ENCODE data around the gene ANKRD9. TPM values are rescaled to one million over a fixed set of nuclear protein-coding genes. Genes with fewer than 3 reads are reported as not detected.

The ANKRD9 gene
- total and polyA plus RNA-seq, 3 experiments from 2014 or later = 1.3 to 12.1 (median 10.1) TPM

GRCh38 chr14:102495491-102496330 lies 13.9 kb downstream of the ANKRD9 start:
- ChIA-PET CTCF (no interaction called here), POLR2A (no interaction called here)
- H3K27ac ChIP-seq (ENCODE audit: low read depth, low read length) = no peak overlapping the region
- H3K4me1 Mint-ChIP-seq = peaks cover 4 to 10% (median 8%) of the 10 kb centered on the region in 3 donors
- no peak overlapping the region for H3K4me3 Mint-ChIP-seq
- no peaks in the 10 kb centered on the region for H3K9me3 Mint-ChIP-seq
- H3K27me3 Mint-ChIP-seq = no peaks in the 10 kb centered on the region
- no peak overlapping the region for H3K4me3 ChIP-seq (ENCODE audit: low read length)
- H3K9me3 ChIP-seq (ENCODE audit: low read length) = no peaks in the 10 kb centered on the region
- DNase-seq = no peak
- peak overlapping the region in 1 of 8 donors; percentile 42 for H3K27ac Mint-ChIP-seq
- H3K36me3 ChIP-seq (ENCODE audit: insufficient read depth, low read length) = no peaks in the 10 kb centered on the region
- no peaks in the 10 kb centered on the region for H3K27me3 ChIP-seq (ENCODE audit: insufficient read depth, low read length, poor library complexity, severe bottlenecking)
- H3K4me1 ChIP-seq (ENCODE audit: insufficient read depth, low read length) = no peaks in the 10 kb centered on the region
- H3K36me3 Mint-ChIP-seq = peaks cover 0 to 18% (median 3%) of the 10 kb centered on the region in 3 donors

GRCh38 chr14:102493585-102493984 lies 16.0 kb downstream of the ANKRD9 start:
- Histone ChIP-seq H3K27me3 (ENCODE audit: insufficient read depth, low read length, poor library complexity, severe bottlenecking) (no peaks in the 10 kb centered on the region), H3K4me1 (ENCODE audit: insufficient read depth, low read length) (no peaks in the 10 kb centered on the region), H3K27ac (ENCODE audit: low read depth, low read length) (no peak overlapping the region), H3K9me3 (ENCODE audit: low read length) (no peaks in the 10 kb centered on the region), H3K36me3 (ENCODE audit: insufficient read depth, low read length) (no peaks in the 10 kb centered on the region), H3K4me3 (ENCODE audit: low read length) (no peak overlapping the region)
- no peak for DNase-seq
- ChIA-PET POLR2A (no interaction called here), CTCF (interaction anchor here (1.9 kb wide), 1 partner anchor 55 kb away, joined by 7 read pairs; no protein-coding TSS in a partner anchor)
- Mint-ChIP-seq H3K27me3 (no peaks in the 10 kb centered on the region), H3K36me3 (peaks cover 0 to 8% (median 0%) of the 10 kb centered on the region in 3 donors), H3K4me3 (peak overlapping the region in 1 of 7 donors; percentile 8), H3K9me3 (no peaks in the 10 kb centered on the region), H3K4me1 (no peaks in the 10 kb centered on the region), H3K27ac (no peak overlapping the region)

GRCh38 chr14:102493096-102493495 lies 16.5 kb downstream of the ANKRD9 start:
- DNase-seq = no peak
- Mint-ChIP-seq H3K36me3 (peaks cover 0 to 5% (median 0%) of the 10 kb centered on the region in 3 donors), H3K4me3 (no peak overlapping the region), H3K27me3 (no peaks in the 10 kb centered on the region), H3K9me3 (no peaks in the 10 kb centered on the region), H3K4me1 (no peaks in the 10 kb centered on the region), H3K27ac (no peak overlapping the region)
- H3K27ac ChIP-seq (ENCODE audit: low read depth, low read length) = no peak overlapping the region
- H3K36me3 ChIP-seq (ENCODE audit: insufficient read depth, low read length) = no peaks in the 10 kb centered on the region
- no peaks in the 10 kb centered on the region for H3K9me3 ChIP-seq (ENCODE audit: low read length)
- H3K4me3 ChIP-seq (ENCODE audit: low read length) = no peak overlapping the region
- no peaks in the 10 kb centered on the region for H3K27me3 ChIP-seq (ENCODE audit: insufficient read depth, low read length, poor library complexity, severe bottlenecking)
- no peaks in the 10 kb centered on the region for H3K4me1 ChIP-seq (ENCODE audit: insufficient read depth, low read length)
- ChIA-PET POLR2A (no interaction called here), CTCF (interaction anchor here (1.9 kb wide), 1 partner anchor 55 kb away, joined by 7 read pairs; no protein-coding TSS in a partner anchor)

- Mint-ChIP-seq H3K4me1 (no peaks in the 10 kb centered on the region), H3K27ac (no peak overlapping the region), H3K4me3 (no peak overlapping the region), H3K27me3 (no peaks in the 10 kb centered on the region), H3K9me3 (no peaks in the 10 kb centered on the region), H3K36me3 (no peaks in the 10 kb centered on the region)
- no peak overlapping the region for H3K27ac ChIP-seq (ENCODE audit: low read depth, low read length)
- ChIA-PET CTCF (no interaction called here), POLR2A (no interaction called here)
- DNase-seq = no peak
- H3K9me3 ChIP-seq (ENCODE audit: low read length) = no peaks in the 10 kb centered on the region
- no peaks in the 10 kb centered on the region for H3K27me3 ChIP-seq (ENCODE audit: insufficient read depth, low read length, poor library complexity, severe bottlenecking)
- no peaks in the 10 kb centered on the region for H3K36me3 ChIP-seq (ENCODE audit: insufficient read depth, low read length)
- H3K4me1 ChIP-seq (ENCODE audit: insufficient read depth, low read length) = no peaks in the 10 kb centered on the region
- no peak overlapping the region for H3K4me3 ChIP-seq (ENCODE audit: low read length)
Observed at GRCh38 chr14:102492531-102492910, 17.1 kb downstream of the ANKRD9 start.

- H3K9me3 Mint-ChIP-seq = no peaks in the 10 kb centered on the region
- ChIA-PET POLR2A (no interaction called here), CTCF (no interaction called here)
Observed at GRCh38 chr14:102491786-102492530, 17.6 kb downstream of the ANKRD9 start.

GRCh38 chr14:102491366-102491765 lies 18.2 kb downstream of the ANKRD9 start:
- Mint-ChIP-seq H3K27me3 (peaks cover 0 to 3% of the 10 kb centered on the region in 2 donors), H3K4me1 (no peaks in the 10 kb centered on the region), H3K36me3 (no peaks in the 10 kb centered on the region), H3K27ac (no peak overlapping the region), H3K4me3 (no peak overlapping the region), H3K9me3 (no peaks in the 10 kb centered on the region)
- ChIA-PET CTCF (no interaction called here), POLR2A (no interaction called here)
- no peak overlapping the region for H3K4me3 ChIP-seq (ENCODE audit: low read length)
- DNase-seq = no peak
- no peak overlapping the region for H3K27ac ChIP-seq (ENCODE audit: low read depth, low read length)
- no peaks in the 10 kb centered on the region for H3K4me1 ChIP-seq (ENCODE audit: insufficient read depth, low read length)
- H3K36me3 ChIP-seq (ENCODE audit: insufficient read depth, low read length) = no peaks in the 10 kb centered on the region
- no peaks in the 10 kb centered on the region for H3K27me3 ChIP-seq (ENCODE audit: insufficient read depth, low read length, poor library complexity, severe bottlenecking)
- H3K9me3 ChIP-seq (ENCODE audit: low read length) = no peaks in the 10 kb centered on the region

More at GRCh38 chr14:102491786-102492530, 17.6 kb downstream of the ANKRD9 start:
- DNase-seq = no peak
- Mint-ChIP-seq H3K27me3 (no peaks in the 10 kb centered on the region), H3K4me3 (no peak overlapping the region), H3K27ac (peak overlapping the region in 1 of 8 donors; percentile 60), H3K4me1 (no peaks in the 10 kb centered on the region), H3K36me3 (no peaks in the 10 kb centered on the region)
- Histone ChIP-seq H3K27ac (ENCODE audit: low read depth, low read length) (no peak overlapping the region), H3K36me3 (ENCODE audit: insufficient read depth, low read length) (no peaks in the 10 kb centered on the region), H3K4me3 (ENCODE audit: low read length) (no peak overlapping the region), H3K4me1 (ENCODE audit: insufficient read depth, low read length) (no peaks in the 10 kb centered on the region), H3K27me3 (ENCODE audit: insufficient read depth, low read length, poor library complexity, severe bottlenecking) (no peaks in the 10 kb centered on the region), H3K9me3 (ENCODE audit: low read length) (no peaks in the 10 kb centered on the region)

- Histone ChIP-seq H3K4me3 (ENCODE audit: low read length) (no peak overlapping the region), H3K4me1 (ENCODE audit: insufficient read depth, low read length) (no peaks in the 10 kb centered on the region), H3K36me3 (ENCODE audit: insufficient read depth, low read length) (no peaks in the 10 kb centered on the region), H3K27ac (ENCODE audit: low read depth, low read length) (no peak overlapping the region), H3K9me3 (ENCODE audit: low read length) (no peaks in the 10 kb centered on the region), H3K27me3 (ENCODE audit: insufficient read depth, low read length, poor library complexity, severe bottlenecking) (no peaks in the 10 kb centered on the region)
- no peak overlapping the region for H3K27ac Mint-ChIP-seq
- peaks cover 0 to 3% of the 10 kb centered on the region in 2 donors for H3K27me3 Mint-ChIP-seq
- CTCF ChIA-PET = no interaction called here
- no peak overlapping the region for H3K4me3 Mint-ChIP-seq
- no peaks in the 10 kb centered on the region for H3K9me3 Mint-ChIP-seq
- DNase-seq = no peak
- POLR2A ChIA-PET = no interaction called here
- no peaks in the 10 kb centered on the region for H3K4me1 Mint-ChIP-seq
- H3K36me3 Mint-ChIP-seq = peaks cover 0 to 3% (median 0%) of the 10 kb centered on the region in 3 donors
Observed at GRCh38 chr14:102490456-102490855, 19.1 kb downstream of the ANKRD9 start.

- DNase-seq = no peak
- no peaks in the 10 kb centered on the region for H3K27me3 ChIP-seq (ENCODE audit: insufficient read depth, low read length, poor library complexity, severe bottlenecking)
- no peak overlapping the region for H3K27ac Mint-ChIP-seq
- H3K4me3 ChIP-seq (ENCODE audit: low read length) = no peak overlapping the region
- peaks cover 0 to 3% of the 10 kb centered on the region in 2 donors for H3K27me3 Mint-ChIP-seq
- peaks cover 6 to 13% (median 10%) of the 10 kb centered on the region in 3 donors for H3K36me3 Mint-ChIP-seq
- H3K27ac ChIP-seq (ENCODE audit: low read depth, low read length) = no peak overlapping the region
- no peaks in the 10 kb centered on the region for H3K4me1 ChIP-seq (ENCODE audit: insufficient read depth, low read length)
- ChIA-PET CTCF (interaction anchor here (1.4 kb wide), 1 partner anchor 16 kb away, joined by 3 read pairs; no protein-coding TSS in a partner anchor), POLR2A (no interaction called here)
- H3K9me3 ChIP-seq (ENCODE audit: low read length) = no peaks in the 10 kb centered on the region
- peaks cover 0 to 8% (median 0%) of the 10 kb centered on the region in 5 donors for H3K9me3 Mint-ChIP-seq
- H3K4me3 Mint-ChIP-seq = no peak overlapping the region
- no peaks in the 10 kb centered on the region for H3K4me1 Mint-ChIP-seq
- no peaks in the 10 kb centered on the region for H3K36me3 ChIP-seq (ENCODE audit: insufficient read depth, low read length)
Observed at GRCh38 chr14:102487204-102487577, 22.4 kb downstream of the ANKRD9 start.
